H9 (cell line): ENCODE measurements around the gene RASGRF1. TPM values are rescaled to one million over a fixed set of nuclear protein-coding genes. Genes with fewer than 3 reads are reported as not detected.

Experiments used
- DNase-seq: peaks from one replicate; pipeline ENCODE4 v3.0.0-alpha.2; 2017
- H2AFZ ChIP-seq: one replicate; pipeline ENCODE4 v1.6.1; 2013; ENCODE audit warnings: mild to moderate bottlenecking, low read length, control low read depth, moderate library complexity
- H2AK5ac ChIP-seq: 2 replicates; pipeline ENCODE4 v1.6.1; 2013; ENCODE audit warnings: low read length, control low read depth, mixed read lengths; ENCODE audit not compliant: insufficient read length
- H2BK120ac ChIP-seq: one replicate; pipeline ENCODE4 v1.6.1; 2013; ENCODE audit warnings: low read depth, mild to moderate bottlenecking, low read length, control low read depth, inconsistent platforms; ENCODE audit not compliant: poor library complexity, severe bottlenecking
- H2BK12ac ChIP-seq: 2 replicates; pipeline ENCODE4 v1.6.1; 2013; ENCODE audit warnings: low read length, control low read depth, mixed read lengths, low read depth; ENCODE audit not compliant: insufficient read length
- H2BK15ac ChIP-seq: 2 replicates; pipeline ENCODE4 v1.6.1; 2013; ENCODE audit warnings: low read depth, low read length, control low read depth
- H2BK20ac ChIP-seq: one replicate; pipeline ENCODE4 v1.6.1; 2013; ENCODE audit warnings: low read depth, mild to moderate bottlenecking, low read length, control low read depth, inconsistent platforms; ENCODE audit not compliant: poor library complexity, severe bottlenecking
- H2BK5ac ChIP-seq: 2 replicates; pipeline ENCODE4 v1.6.1; 2013; ENCODE audit warnings: low read length, control low read depth, mixed read lengths; ENCODE audit not compliant: insufficient read length
- H3K14ac ChIP-seq: 2 replicates; pipeline ENCODE4 v1.6.1; 2013; ENCODE audit warnings: low read length, control low read depth; ENCODE audit not compliant: insufficient read depth
- H3K18ac ChIP-seq: 2 replicates; pipeline ENCODE4 v1.6.1; 2013; ENCODE audit warnings: low read depth, mild to moderate bottlenecking, mixed read lengths, low read length, control low read depth; ENCODE audit not compliant: insufficient read length
- H3K23ac ChIP-seq: 2 replicates; pipeline ENCODE4 v1.6.1; 2013; ENCODE audit warnings: low read length, control low read depth, mixed read lengths, low read depth; ENCODE audit not compliant: insufficient read length
- H3K23me2 ChIP-seq: 2 replicates; pipeline ENCODE4 v1.6.1; 2013; ENCODE audit warnings: low read depth, mild to moderate bottlenecking, mixed read lengths, low read length, control low read depth; ENCODE audit not compliant: insufficient read length, poor library complexity, severe bottlenecking
- H3K27ac ChIP-seq: 2 replicates; pipeline ENCODE4 v1.5.1; 2013; ENCODE audit warnings: low read length, control low read depth, mixed read lengths, low read depth; ENCODE audit not compliant: insufficient read length
- H3K27me3 ChIP-seq: 2 replicates; pipeline ENCODE4 v1.6.1; 2013; ENCODE audit warnings: low read length, control low read depth, inconsistent platforms; ENCODE audit not compliant: insufficient read depth
- H3K4ac ChIP-seq: 2 replicates; pipeline ENCODE4 v1.6.1; 2013; ENCODE audit warnings: low read depth, mild to moderate bottlenecking, control low read depth, inconsistent platforms, low read length, moderate library complexity
- H3K4me1 ChIP-seq: 2 replicates; pipeline ENCODE4 v1.6.1; 2013; ENCODE audit warnings: low read length, control low read depth, inconsistent platforms; ENCODE audit not compliant: insufficient read depth
- H3K4me2 ChIP-seq: 2 replicates; pipeline ENCODE4 v1.6.1; 2013; ENCODE audit warnings: low read length, control low read depth, mixed read lengths; ENCODE audit not compliant: insufficient read length, insufficient read depth
- H3K56ac ChIP-seq: 2 replicates; pipeline ENCODE4 v1.6.1; 2013; ENCODE audit warnings: low read depth, mild to moderate bottlenecking, mixed read lengths, low read length, control low read depth; ENCODE audit not compliant: insufficient read length
- H3K79me1 ChIP-seq: 2 replicates; pipeline ENCODE4 v1.6.1; 2013; ENCODE audit warnings: low read depth, mild to moderate bottlenecking, moderate library complexity, low read length, control low read depth, inconsistent platforms; ENCODE audit not compliant: insufficient read depth, poor library complexity, severe bottlenecking
- H3K79me2 ChIP-seq: 2 replicates; pipeline ENCODE4 v1.6.1; 2013; ENCODE audit warnings: low read length, control low read depth, inconsistent platforms; ENCODE audit not compliant: insufficient read depth
- H3K9ac ChIP-seq: 2 replicates; pipeline ENCODE4 v1.6.1; 2013; ENCODE audit warnings: low read length, control low read depth, mixed read lengths; ENCODE audit not compliant: insufficient read length; ENCODE audit errors: extremely low read depth
- H3K9me3 ChIP-seq: one replicate; pipeline ENCODE4 v1.6.1; 2013; ENCODE audit warnings: low read depth, low read length, inconsistent platforms; ENCODE audit not compliant: control insufficient read depth
- H3T11ph ChIP-seq: one replicate; pipeline ENCODE4 v1.6.1; 2013; ENCODE audit warnings: mild to moderate bottlenecking, low read length, control low read depth, inconsistent platforms
- H4K20me1 ChIP-seq: one replicate; pipeline ENCODE4 v1.6.1; 2013; ENCODE audit not compliant: control insufficient read depth, insufficient read length, insufficient read depth
- H4K5ac ChIP-seq: 2 replicates; pipeline ENCODE4 v1.6.1; 2013; ENCODE audit warnings: low read depth, mild to moderate bottlenecking, mixed read lengths, low read length, control low read depth; ENCODE audit not compliant: insufficient read length
- H4K8ac ChIP-seq: replicated peaks from 2 replicates; pipeline ENCODE4 v1.6.1; 2013; ENCODE audit warnings: low read length, control low read depth, mixed read lengths, low read depth; ENCODE audit not compliant: insufficient read length
- H4K91ac ChIP-seq: 2 replicates; pipeline ENCODE4 v1.6.1; 2013; ENCODE audit warnings: low read depth, mild to moderate bottlenecking, moderate library complexity, mixed read lengths, low read length, control low read depth; ENCODE audit not compliant: insufficient read length
- H3K27ac Mint-ChIP-seq, 3 experiments: 2 replicates in 2 of 3; 3 replicates in 1 of 3; pipeline ENCODE4 v1.8.0; 2020 to 2021; ENCODE audit warnings: mixed read lengths in 3 of 3, mild to moderate bottlenecking in 1 of 3, moderate library complexity in 1 of 3
- H3K27me3 Mint-ChIP-seq: 2 replicates; pipeline ENCODE4 v1.8.0; 2021; ENCODE audit warnings: low read depth, mild to moderate bottlenecking, moderate library complexity, mixed read lengths
- H3K36me3 Mint-ChIP-seq, 3 experiments: 2 replicates in 2 of 3; 3 replicates in 1 of 3; pipeline ENCODE4 v1.8.0; 2020 to 2021; ENCODE audit warnings: low read depth in 3 of 3, mixed read lengths in 3 of 3; ENCODE audit not compliant: insufficient read depth in 1 of 3
- H3K4me1 Mint-ChIP-seq, 2 experiments: 2 replicates each; pipeline ENCODE4 v1.8.0; 2020; ENCODE audit warnings: mixed read lengths in 2 of 2
- H3K4me3 Mint-ChIP-seq, 2 experiments: 2 replicates in 1 of 2; 3 replicates in 1 of 2; pipeline ENCODE4 v1.8.0; 2020 to 2021; ENCODE audit warnings: mild to moderate bottlenecking in 2 of 2, mixed read lengths in 2 of 2, moderate library complexity in 1 of 2
- H3K9me3 Mint-ChIP-seq, 2 experiments: 2 replicates in 1 of 2; 3 replicates in 1 of 2; pipeline ENCODE4 v1.8.0; 2020; ENCODE audit warnings: mild to moderate bottlenecking in 2 of 2, mixed read lengths in 2 of 2, moderate library complexity in 1 of 2
- WGBS: extraction: QIAGEN DNeasy Blood & Tissue Kit; methylation state at CpG from one replicate; pipeline ENCODE4 v1.1.7; 2013; ENCODE audit warnings: missing lambda C conversion rate, low lambda C conversion rate, mixed read lengths; ENCODE audit not compliant: insufficient read length; ENCODE audit errors: extremely low coverage; 5-methylcytosine and 5-hydroxymethylcytosine counted together
- total RNA-seq: library from RNA; stranded (reverse); gene quantifications from 2 replicates; pipeline ENCODE4 v1.2.1, GENCODE V29; 2021
- TF ChIP-seq, protein P1 (sequence below): fragments of 200-600 bp; sonication (generic); conservative IDR thresholded peaks from 3 replicates; pipeline ENCODE4 v1.8.0; 2021; ENCODE audit warnings: antibody characterized with exemption, mild to moderate bottlenecking

The RASGRF1 gene
- total RNA-seq, 1 experiment from 2014 or later: 0.48 TPM

DNA sequence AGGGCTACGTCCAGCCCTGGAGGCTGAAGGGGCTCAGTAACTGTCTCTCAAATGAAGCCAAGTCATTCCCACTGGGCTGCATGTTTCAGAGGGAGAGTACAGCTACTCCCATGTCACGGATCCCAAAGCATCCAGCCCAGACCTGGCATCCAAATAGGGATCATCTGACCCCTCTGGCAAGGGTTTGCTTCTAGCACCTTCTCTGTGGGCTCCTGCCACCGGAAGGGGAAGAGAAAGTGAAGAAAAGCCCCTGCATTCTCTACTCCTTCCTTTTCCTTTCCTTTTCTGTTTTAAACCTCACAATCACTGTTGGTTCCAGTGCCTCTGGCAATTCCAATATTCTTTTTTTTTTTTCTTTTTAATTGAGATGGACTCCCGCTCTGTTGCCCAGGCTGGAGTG, 81.2 kb downstream of the RASGRF1 start:
- Histone ChIP-seq H3K79me2 (no peaks in the 10 kb centered on the region), H3K4ac (no peak overlapping the region), H4K8ac (no peak overlapping the region), H3K4me2 (no peak overlapping the region), H2BK20ac (no peak overlapping the region), H3K18ac (no peak overlapping the region), H2BK12ac (no peak overlapping the region), H4K20me1 (no peaks in the 10 kb centered on the region), H3K56ac (no peak overlapping the region), H4K91ac (no peak overlapping the region), H3K9me3 (no peaks in the 10 kb centered on the region), H3K14ac (no peak overlapping the region), H2BK120ac (no peak overlapping the region), H2AFZ (no peak overlapping the region), H3T11ph (no peak overlapping the region), H2AK5ac (no peak overlapping the region), H4K5ac (no peak overlapping the region), H3K79me1 (no peaks in the 10 kb centered on the region), H3K27me3 (no peaks in the 10 kb centered on the region; the same call in 1 of the 2 replicates), H3K27ac (no peak overlapping the region), H2BK15ac (no peak overlapping the region), H3K23me2 (no peaks in the 10 kb centered on the region), H3K23ac (no peak overlapping the region), H2BK5ac (no peak overlapping the region), H3K9ac (no peak overlapping the region), H3K4me1 (peaks cover 4% of the 10 kb centered on the region)
- Mint-ChIP-seq H3K27ac (no peak overlapping the region), H3K4me3 (no peak overlapping the region), H3K27me3 (peaks cover 49% of the 10 kb centered on the region), H3K4me1 (peaks cover 8 to 10% of the 10 kb centered on the region in 2 experiments), H3K9me3 (no peaks in the 10 kb centered on the region), H3K36me3 (no peaks in the 10 kb centered on the region)
- WGBS: no CpG with 5 or more reads among the region's 4 CpGs
- no peak for DNase-seq
- TF ChIP-seq, protein P1, sequence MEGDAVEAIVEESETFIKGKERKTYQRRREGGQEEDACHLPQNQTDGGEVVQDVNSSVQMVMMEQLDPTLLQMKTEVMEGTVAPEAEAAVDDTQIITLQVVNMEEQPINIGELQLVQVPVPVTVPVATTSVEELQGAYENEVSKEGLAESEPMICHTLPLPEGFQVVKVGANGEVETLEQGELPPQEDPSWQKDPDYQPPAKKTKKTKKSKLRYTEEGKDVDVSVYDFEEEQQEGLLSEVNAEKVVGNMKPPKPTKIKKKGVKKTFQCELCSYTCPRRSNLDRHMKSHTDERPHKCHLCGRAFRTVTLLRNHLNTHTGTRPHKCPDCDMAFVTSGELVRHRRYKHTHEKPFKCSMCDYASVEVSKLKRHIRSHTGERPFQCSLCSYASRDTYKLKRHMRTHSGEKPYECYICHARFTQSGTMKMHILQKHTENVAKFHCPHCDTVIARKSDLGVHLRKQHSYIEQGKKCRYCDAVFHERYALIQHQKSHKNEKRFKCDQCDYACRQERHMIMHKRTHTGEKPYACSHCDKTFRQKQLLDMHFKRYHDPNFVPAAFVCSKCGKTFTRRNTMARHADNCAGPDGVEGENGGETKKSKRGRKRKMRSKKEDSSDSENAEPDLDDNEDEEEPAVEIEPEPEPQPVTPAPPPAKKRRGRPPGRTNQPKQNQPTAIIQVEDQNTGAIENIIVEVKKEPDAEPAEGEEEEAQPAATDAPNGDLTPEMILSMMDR: no peak
